Endothelial cell of umbilical vein (primary cell): Measurements from ENCODE around the gene WARS2. TPM values are rescaled to one million over a fixed set of nuclear protein-coding genes. Genes with fewer than 3 reads are reported as not detected.

ENCODE experiments used
- BruUV-seq: library from RNA; stranded (reverse); fragments of 400-500 nt; replicated peaks from 2 replicates; lab custom pipeline; 2021; lab: Mats Ljungman, UMichigan
- CTCF ChIA-PET: fragments of 300-600, 350-600 bp; sonication (Branson Sonifier 250); formaldehyde crosslinking; loops from one replicate; lab custom pipeline; 2021; ENCODE audit warnings: antibody characterized with exemption, inconsistent platforms; lab: Charles Lee
- POLR2A ChIA-PET: fragments of 300-600, 350-600 bp; sonication (Branson Sonifier 250); formaldehyde crosslinking; loops from one replicate; lab custom pipeline; 2021; ENCODE audit warnings: antibody characterized with exemption, inconsistent platforms; lab: Charles Lee
- DNase-seq: peaks from one replicate; pipeline ENCODE4 v3.0.0-alpha.2; 2011; ENCODE audit warnings: low read depth, low spot score
- FAIRE-seq: peaks from 2 replicates; lab custom pipeline; 2011; peaks lifted over from hg19 to GRCh38; lab: Jason Lieb, UNC
- H2AFZ ChIP-seq: 2 replicates; pipeline ENCODE4 v1.6.0; 2012; ENCODE audit warnings: low read depth, low read length, control low read depth, inconsistent platforms
- H3K27ac ChIP-seq: 2 replicates; pipeline ENCODE4 v1.5.1; 2011; ENCODE audit warnings: low read depth, mild to moderate bottlenecking, control low read depth, low read length, moderate library complexity; ENCODE audit not compliant: insufficient read depth
- H3K27me3 ChIP-seq, 2 experiments: 2 replicates each; pipeline versions ENCODE4 v1.6.0 to v1.6.1; 2011; ENCODE audit warnings: low read length in 2 of 2, mixed read lengths in 1 of 2; ENCODE audit not compliant: control insufficient read depth in 2 of 2, insufficient read depth in 2 of 2
- H3K36me3 ChIP-seq, 2 experiments: 2 replicates in 1 of 2; 3 replicates in 1 of 2; pipeline ENCODE4 v1.5.1; 2011; ENCODE audit warnings: low read length in 2 of 2, mild to moderate bottlenecking in 1 of 2, moderate library complexity in 1 of 2; ENCODE audit not compliant: control insufficient read depth in 2 of 2, insufficient read depth in 2 of 2; ENCODE audit errors: extremely low read depth in 1 of 2
- H3K4me1 ChIP-seq: 3 replicates; pipeline ENCODE4 v1.5.1; 2011; ENCODE audit warnings: mild to moderate bottlenecking, low read length; ENCODE audit not compliant: control insufficient read depth, insufficient read depth; ENCODE audit errors: extremely low read depth
- H3K4me2 ChIP-seq: 2 replicates; pipeline ENCODE4 v1.6.1; 2011; ENCODE audit warnings: low read length, control low read depth, mixed read lengths; ENCODE audit not compliant: insufficient read depth
- H3K4me3 ChIP-seq, 3 experiments: fragments of 200-600 bp in 1 of 3; sonication (generic), shearing (Covaris generic) in 1 of 3; replicated peaks in 1 of 3; 2 replicates each; pipeline ENCODE4 v1.5.1; 2011 to 2016; ENCODE audit warnings: control low read depth in 3 of 3, low read length in 3 of 3, mild to moderate bottlenecking in 2 of 3, inconsistent platforms in 1 of 3, low read depth in 1 of 3, moderate library complexity in 1 of 3; ENCODE audit not compliant: insufficient read depth in 1 of 3
- H3K79me2 ChIP-seq: 2 replicates; pipeline ENCODE4 v1.6.0; 2012; ENCODE audit warnings: low read length, inconsistent platforms; ENCODE audit not compliant: control insufficient read depth, insufficient read depth
- H3K9ac ChIP-seq: replicated peaks from 2 replicates; pipeline ENCODE3; 2011; ENCODE audit warnings: low read length, control low read depth; ENCODE audit not compliant: insufficient read depth; ENCODE audit errors: extremely low read depth
- H3K9me1 ChIP-seq: replicated peaks from 3 replicates; pipeline ENCODE4 v1.6.0; 2011; ENCODE audit warnings: mild to moderate bottlenecking, low read length; ENCODE audit not compliant: control insufficient read depth, insufficient read depth; ENCODE audit errors: extremely low read depth
- H3K9me3 ChIP-seq: replicated peaks from 2 replicates; pipeline ENCODE4 v1.5.1; 2012; ENCODE audit warnings: low read length, inconsistent platforms; ENCODE audit not compliant: control insufficient read depth, insufficient read depth
- H4K20me1 ChIP-seq: replicated peaks from 2 replicates; pipeline ENCODE3; 2011; ENCODE audit warnings: mild to moderate bottlenecking, low read length; ENCODE audit not compliant: control insufficient read depth, insufficient read depth; ENCODE audit errors: extremely low read depth
- EZH2 ChIP-seq: IDR thresholded peaks from 2 replicates; pipeline ENCODE4 v1.6.1; 2012; ENCODE audit warnings: borderline replicate concordance, low read depth, mild to moderate bottlenecking, moderate library complexity, low read length, inconsistent platforms; ENCODE audit not compliant: severe bottlenecking
- FOS ChIP-seq: IDR thresholded peaks from 2 replicates; pipeline ENCODE4 v1.6.1; 2011; ENCODE audit warnings: mild to moderate bottlenecking, low read length, moderate library complexity, borderline replicate concordance; ENCODE audit not compliant: insufficient read depth
- GATA2 ChIP-seq: IDR thresholded peaks from 2 replicates; pipeline ENCODE4 v1.7.0; 2011; ENCODE audit warnings: low read depth, mild to moderate bottlenecking, moderate library complexity, mixed read lengths, low read length; ENCODE audit not compliant: insufficient read length, insufficient read depth
- JUN ChIP-seq: IDR thresholded peaks from 2 replicates; pipeline ENCODE4 v1.6.1; 2011; ENCODE audit warnings: borderline replicate concordance, low read depth; ENCODE audit not compliant: insufficient read length, insufficient read depth
- MAX ChIP-seq: IDR thresholded peaks from 2 replicates; pipeline ENCODE4 v1.6.1; 2011; ENCODE audit not compliant: insufficient read depth, insufficient read length
- MYC ChIP-seq: IDR thresholded peaks from one replicate; pipeline ENCODE4 v1.6.1; 2011; ENCODE audit warnings: mild to moderate bottlenecking, low read depth, low read length
- POLR2AphosphoS5 ChIP-seq: IDR thresholded peaks from 2 replicates; pipeline ENCODE4 v1.6.1; 2012; ENCODE audit warnings: low read depth, mild to moderate bottlenecking, control low read depth, low read length, moderate library complexity; ENCODE audit not compliant: insufficient read depth
- dilution Hi-C: fragments of 300-500 bp; cut with MboI; formaldehyde crosslinking; loops from one replicate; pipeline ENCODE4 v1.15.0; 2019; ENCODE audit warnings: low sequenced_read_pairs; ENCODE audit not compliant: extremely low pct_ligation_motif_present
- intact Hi-C: fragments of 100-400 bp; cut with micrococcal nuclease; formaldehyde crosslinking; loops from one replicate; pipeline ENCODE4 v1.10.0; 2022
- polyA plus RNA-seq, 4 experiments: library from polyadenylated mRNA; depleted of rRNA in 3 of 4; stranded (reverse) in 3 of 4; unstranded in 1 of 4; fragments of >200 nt; gene quantifications; 2 replicates each; pipeline versions ENCODE4 v1.2.1 to v1.2.3, GENCODE V29; 2011 to 2012; ENCODE audit warnings: missing spikeins in 1 of 4
- total RNA-seq: library from RNA; stranded (reverse); gene quantifications from 2 replicates; pipeline ENCODE4 v1.2.3, GENCODE V29; 2021

Gene WARS2
- total and polyA plus RNA-seq, 2 donors (not counting 3 experiments of a cell fraction or from before 2014, with no cell fraction given): 5.9 to 11.8 TPM

GRCh38 chr1:119081700-119082099 is 58.8 kb downstream of the WARS2 start:
- Histone ChIP-seq H3K4me1 (no peaks in the 10 kb centered on the region), H3K4me2 (no peak overlapping the region), H3K4me3 (no peak overlapping the region), H3K9me1 (no peaks in the 10 kb centered on the region), H2AFZ (no peak overlapping the region), H3K27me3 (no peaks in the 10 kb centered on the region), H3K9me3 (no peaks in the 10 kb centered on the region), H3K9ac (no peak overlapping the region), H3K36me3 (no peaks in the 10 kb centered on the region), H4K20me1 (no peaks in the 10 kb centered on the region), H3K79me2 (no peaks in the 10 kb centered on the region), H3K27ac (no peak overlapping the region)
- CTCF ChIA-PET: interaction anchor here (0.8 to 1.0 kb wide), 2 partner anchors 10 to 13 kb away, joined by 3 read pairs; no protein-coding TSS in a partner anchor
- DNase-seq: no peak
- no TSS peak for BruUV-seq
- intact Hi-C loops: no loop called here
- POLR2A ChIA-PET: no interaction called here
- FAIRE-seq: no peak
- no peak for TF ChIP-seq MYC
- no peak for TF ChIP-seq JUN
- no peak for TF ChIP-seq POLR2AphosphoS5
- TF ChIP-seq GATA2: no peak
- no peak for TF ChIP-seq MAX
- no peak for TF ChIP-seq EZH2
- no peak for TF ChIP-seq FOS
- dilution Hi-C loops: no loop called here

- no peaks in the 10 kb centered on the region for H3K36me3 ChIP-seq
- H3K27me3 ChIP-seq: no peaks in the 10 kb centered on the region
- FAIRE-seq: no peak
- no peaks in the 10 kb centered on the region for H3K9me3 ChIP-seq
- ChIA-PET CTCF (interaction anchor here (0.8 to 1.1 kb wide), 3 partner anchors 8 to 13 kb away, joined by 3 read pairs; no protein-coding TSS in a partner anchor), POLR2A (no interaction called here)
- no TSS peak for BruUV-seq
- no peaks in the 10 kb centered on the region for H3K79me2 ChIP-seq
- no peak overlapping the region for H3K4me3 ChIP-seq
- no peak overlapping the region for H3K27ac ChIP-seq
- no peaks in the 10 kb centered on the region for H4K20me1 ChIP-seq
- no peak for DNase-seq
- H3K9me1 ChIP-seq: no peaks in the 10 kb centered on the region
- intact Hi-C loops: no loop called here
- no peak overlapping the region for H3K9ac ChIP-seq
- H3K4me1 ChIP-seq: no peaks in the 10 kb centered on the region
- H3K4me2 ChIP-seq: no peak overlapping the region
- dilution Hi-C loops: no loop called here
- no peak overlapping the region for H2AFZ ChIP-seq
- TF ChIP-seq EZH2: no peak
- TF ChIP-seq MAX: no peak
- no peak for TF ChIP-seq GATA2
- TF ChIP-seq MYC: no peak
- no peak for TF ChIP-seq POLR2AphosphoS5
- TF ChIP-seq FOS: no peak
These were observed 59.2 kb downstream of the WARS2 start for GRCh38 chr1:119081267-119081666.
